ENCODE measurements around the gene ZCCHC7. TPM values are rescaled to one million over a fixed set of nuclear protein-coding genes. Genes with fewer than 3 reads are reported as not detected.

The ZCCHC7 gene
- total RNA-seq, 1 donor from 2014 or later: 12.0 TPM

DNA sequence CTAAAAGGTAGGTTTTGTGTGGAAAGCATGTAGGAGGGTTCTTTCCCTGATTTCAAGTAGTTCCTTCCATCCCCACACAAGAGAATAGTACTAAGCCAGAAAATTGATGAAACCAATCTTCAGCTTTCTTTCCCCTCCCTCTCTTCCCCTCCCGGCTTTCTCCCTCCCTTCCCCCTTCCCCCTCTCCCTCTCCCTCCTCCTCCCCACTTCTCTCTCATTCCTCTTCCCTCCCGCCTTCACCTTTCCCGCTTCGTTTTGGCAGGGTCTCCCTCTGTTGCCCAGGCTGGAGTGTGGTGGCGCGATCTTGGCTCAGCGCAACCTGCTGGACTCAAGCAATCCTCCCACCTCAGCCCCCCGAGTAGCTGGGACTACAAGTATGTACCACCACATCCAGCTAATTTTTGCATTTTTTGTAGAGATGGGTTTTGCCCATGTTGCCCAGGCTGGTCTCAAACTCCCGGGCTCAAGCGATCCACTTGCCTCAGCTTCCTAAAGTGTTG lies 85.8 kb downstream of the ZCCHC7 start:
- H3K27me3 Mint-ChIP-seq (ENCODE audit: unreplicated experiment): peaks cover 5% of the 10 kb centered on the region
- peaks cover 6% of the 10 kb centered on the region for H3K4me1 Mint-ChIP-seq (ENCODE audit: unreplicated experiment)
- DNase-seq (ENCODE audit: low spot score): no peak
- no peak overlapping the region for H3K27ac Mint-ChIP-seq (ENCODE audit: unreplicated experiment)
- peaks cover 3% of the 10 kb centered on the region for H3K36me3 Mint-ChIP-seq (ENCODE audit: low read depth, unreplicated experiment)
- no peaks in the 10 kb centered on the region for H3K9me3 Mint-ChIP-seq (ENCODE audit: unreplicated experiment)
- TF ChIP-seq, protein P1, sequence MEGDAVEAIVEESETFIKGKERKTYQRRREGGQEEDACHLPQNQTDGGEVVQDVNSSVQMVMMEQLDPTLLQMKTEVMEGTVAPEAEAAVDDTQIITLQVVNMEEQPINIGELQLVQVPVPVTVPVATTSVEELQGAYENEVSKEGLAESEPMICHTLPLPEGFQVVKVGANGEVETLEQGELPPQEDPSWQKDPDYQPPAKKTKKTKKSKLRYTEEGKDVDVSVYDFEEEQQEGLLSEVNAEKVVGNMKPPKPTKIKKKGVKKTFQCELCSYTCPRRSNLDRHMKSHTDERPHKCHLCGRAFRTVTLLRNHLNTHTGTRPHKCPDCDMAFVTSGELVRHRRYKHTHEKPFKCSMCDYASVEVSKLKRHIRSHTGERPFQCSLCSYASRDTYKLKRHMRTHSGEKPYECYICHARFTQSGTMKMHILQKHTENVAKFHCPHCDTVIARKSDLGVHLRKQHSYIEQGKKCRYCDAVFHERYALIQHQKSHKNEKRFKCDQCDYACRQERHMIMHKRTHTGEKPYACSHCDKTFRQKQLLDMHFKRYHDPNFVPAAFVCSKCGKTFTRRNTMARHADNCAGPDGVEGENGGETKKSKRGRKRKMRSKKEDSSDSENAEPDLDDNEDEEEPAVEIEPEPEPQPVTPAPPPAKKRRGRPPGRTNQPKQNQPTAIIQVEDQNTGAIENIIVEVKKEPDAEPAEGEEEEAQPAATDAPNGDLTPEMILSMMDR (IDR thresholded peaks at IDR 0.05; ENCODE audit: unreplicated experiment): no peak
- H3K4me3 Mint-ChIP-seq (ENCODE audit: unreplicated experiment): no peak overlapping the region

DNA sequence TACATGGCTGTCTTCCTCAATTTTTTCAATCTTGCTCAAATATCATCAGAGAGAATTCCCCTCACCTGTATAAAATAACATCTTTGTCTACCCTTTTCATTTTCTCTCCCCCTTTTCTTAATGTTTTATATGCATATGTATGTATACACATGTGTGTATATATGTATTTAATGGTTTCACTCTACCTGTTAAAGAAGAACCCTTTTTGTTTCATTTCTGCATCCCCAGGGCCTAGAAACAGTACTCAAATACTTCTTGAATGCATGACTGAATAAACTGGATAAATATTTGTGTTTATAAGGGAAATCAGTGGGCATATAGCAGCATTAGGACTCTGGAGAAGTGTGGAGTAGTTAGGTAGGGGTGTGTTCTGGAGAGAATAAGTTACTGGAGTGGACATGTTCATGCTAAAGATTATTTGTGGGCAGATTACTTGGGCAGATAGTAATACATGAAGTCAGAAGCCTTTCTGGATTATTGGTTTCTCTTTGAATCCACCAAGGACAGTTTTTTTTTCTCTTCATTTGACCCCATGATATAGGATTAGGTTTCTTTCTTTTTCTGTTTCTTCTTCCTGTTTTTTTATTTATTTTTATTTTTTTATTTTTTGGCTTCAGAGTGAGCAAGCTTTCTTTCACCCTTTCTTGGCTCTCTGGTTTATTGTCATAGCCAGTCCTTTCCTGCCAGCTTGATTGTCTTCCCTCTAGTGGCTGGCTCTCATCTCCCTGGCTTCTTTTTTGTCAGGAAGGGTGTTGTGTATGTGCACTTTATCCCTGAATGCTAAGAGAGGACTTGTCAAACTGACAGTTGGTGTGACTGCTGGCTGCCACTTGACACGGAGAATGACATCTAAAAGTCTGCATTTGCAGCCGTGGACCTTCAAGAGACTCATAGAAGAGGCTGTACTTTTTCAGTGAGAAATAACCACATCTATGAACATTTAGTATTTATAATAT lies 89.3 kb downstream of the ZCCHC7 start:
- H3K27ac Mint-ChIP-seq (ENCODE audit: unreplicated experiment): peak overlapping the region; percentile 45

DNA sequence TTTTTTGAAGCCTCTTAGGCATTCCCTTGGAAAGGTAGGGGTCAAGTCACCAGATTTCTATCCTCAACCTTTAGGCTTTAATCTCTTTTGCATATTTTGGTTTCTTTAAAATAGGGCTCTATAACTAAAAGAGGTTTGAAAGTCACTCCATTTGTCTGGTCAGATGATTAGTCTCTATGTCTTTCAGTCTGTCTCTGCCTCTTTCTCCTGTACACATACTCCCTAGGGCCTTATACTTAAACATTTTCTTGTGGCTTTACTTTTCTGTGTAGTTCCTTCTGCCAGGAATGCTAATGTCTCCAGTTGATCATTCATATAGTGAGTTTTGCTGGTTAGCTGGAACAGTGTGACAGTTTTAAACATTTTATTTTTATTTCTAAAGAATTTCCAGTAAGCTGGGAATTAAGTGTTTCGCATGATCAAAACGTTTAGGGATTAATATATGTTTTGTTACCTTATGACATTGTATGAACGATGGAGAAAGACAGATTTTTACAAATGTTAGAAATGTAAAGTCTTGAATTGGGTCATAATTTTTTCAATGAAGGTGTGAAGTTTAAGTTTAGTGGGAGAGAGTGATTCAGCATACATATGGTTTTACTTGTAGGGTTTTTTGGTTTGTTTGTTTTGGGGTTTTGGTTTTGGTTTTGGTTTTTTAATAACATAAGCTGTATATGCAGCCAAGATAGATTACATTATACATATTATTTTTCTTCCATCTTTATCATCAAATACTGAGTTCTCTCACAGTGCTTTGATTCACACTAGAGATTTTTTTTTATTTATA lies 90.6 kb downstream of the ZCCHC7 start:
- Mint-ChIP-seq H3K36me3 (ENCODE audit: low read depth, unreplicated experiment) (no peaks in the 10 kb centered on the region), H3K27ac (ENCODE audit: unreplicated experiment) (no peak overlapping the region)

More for the DNA sequence above, 89.3 kb downstream of the ZCCHC7 start:
- H3K4me1 Mint-ChIP-seq (ENCODE audit: unreplicated experiment): peaks cover 6% of the 10 kb centered on the region
- peak; percentile 8 for DNase-seq (ENCODE audit: low spot score)
- TF ChIP-seq, protein P1 (IDR thresholded peaks at IDR 0.05; ENCODE audit: unreplicated experiment): no peak
- no peak overlapping the region for H3K4me3 Mint-ChIP-seq (ENCODE audit: unreplicated experiment)
- no peaks in the 10 kb centered on the region for H3K9me3 Mint-ChIP-seq (ENCODE audit: unreplicated experiment)
- no peaks in the 10 kb centered on the region for H3K36me3 Mint-ChIP-seq (ENCODE audit: low read depth, unreplicated experiment)
- H3K27me3 Mint-ChIP-seq (ENCODE audit: unreplicated experiment): peaks cover 1% of the 10 kb centered on the region

DNA sequence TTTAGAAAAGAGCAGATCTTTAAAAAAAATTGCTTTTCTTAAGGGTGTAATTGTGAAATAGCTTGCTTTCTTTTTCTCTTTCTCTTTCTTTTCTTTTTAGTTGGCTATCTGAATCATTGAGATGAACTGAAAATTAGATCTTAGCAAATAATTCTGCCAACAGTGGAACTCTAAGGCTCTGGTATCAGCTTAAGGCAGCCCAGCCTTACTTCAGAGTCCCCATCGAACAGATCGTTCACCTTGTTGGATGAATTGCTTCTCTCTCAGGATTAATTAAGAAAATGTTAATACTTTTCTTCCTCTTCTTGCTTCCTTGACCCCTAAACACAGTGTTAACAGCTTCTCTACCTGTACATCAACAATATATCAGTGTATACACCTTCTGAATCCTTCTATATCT lies 92.1 kb downstream of the ZCCHC7 start:
- Mint-ChIP-seq H3K4me1 (ENCODE audit: unreplicated experiment) (peaks cover 2% of the 10 kb centered on the region), H3K27ac (ENCODE audit: unreplicated experiment) (no peak overlapping the region)

More for the DNA sequence above, 90.6 kb downstream of the ZCCHC7 start:
- Mint-ChIP-seq H3K4me3 (ENCODE audit: unreplicated experiment) (no peak overlapping the region), H3K27me3 (ENCODE audit: unreplicated experiment) (peaks cover 1% of the 10 kb centered on the region), H3K9me3 (ENCODE audit: unreplicated experiment) (no peaks in the 10 kb centered on the region), H3K4me1 (ENCODE audit: unreplicated experiment) (peaks cover 6% of the 10 kb centered on the region)
- TF ChIP-seq, protein P1 (IDR thresholded peaks at IDR 0.05; ENCODE audit: unreplicated experiment): no peak
- DNase-seq (ENCODE audit: low spot score): no peak

More for the DNA sequence above, 92.1 kb downstream of the ZCCHC7 start:
- TF ChIP-seq, protein P1 (IDR thresholded peaks at IDR 0.05; ENCODE audit: unreplicated experiment): no peak
- Mint-ChIP-seq H3K4me3 (ENCODE audit: unreplicated experiment) (no peak overlapping the region), H3K27me3 (ENCODE audit: unreplicated experiment) (peaks cover 1% of the 10 kb centered on the region), H3K36me3 (ENCODE audit: low read depth, unreplicated experiment) (no peaks in the 10 kb centered on the region), H3K9me3 (ENCODE audit: unreplicated experiment) (no peaks in the 10 kb centered on the region)
- DNase-seq (ENCODE audit: low spot score): no peak
